ENCODE measurements around the gene CCDC188. TPM values are rescaled to one million over a fixed set of nuclear protein-coding genes. Genes with fewer than 3 reads are reported as not detected.

CCDC188 gene
- total RNA-seq, 2 experiments from 2014 or later: not detected

DNA sequence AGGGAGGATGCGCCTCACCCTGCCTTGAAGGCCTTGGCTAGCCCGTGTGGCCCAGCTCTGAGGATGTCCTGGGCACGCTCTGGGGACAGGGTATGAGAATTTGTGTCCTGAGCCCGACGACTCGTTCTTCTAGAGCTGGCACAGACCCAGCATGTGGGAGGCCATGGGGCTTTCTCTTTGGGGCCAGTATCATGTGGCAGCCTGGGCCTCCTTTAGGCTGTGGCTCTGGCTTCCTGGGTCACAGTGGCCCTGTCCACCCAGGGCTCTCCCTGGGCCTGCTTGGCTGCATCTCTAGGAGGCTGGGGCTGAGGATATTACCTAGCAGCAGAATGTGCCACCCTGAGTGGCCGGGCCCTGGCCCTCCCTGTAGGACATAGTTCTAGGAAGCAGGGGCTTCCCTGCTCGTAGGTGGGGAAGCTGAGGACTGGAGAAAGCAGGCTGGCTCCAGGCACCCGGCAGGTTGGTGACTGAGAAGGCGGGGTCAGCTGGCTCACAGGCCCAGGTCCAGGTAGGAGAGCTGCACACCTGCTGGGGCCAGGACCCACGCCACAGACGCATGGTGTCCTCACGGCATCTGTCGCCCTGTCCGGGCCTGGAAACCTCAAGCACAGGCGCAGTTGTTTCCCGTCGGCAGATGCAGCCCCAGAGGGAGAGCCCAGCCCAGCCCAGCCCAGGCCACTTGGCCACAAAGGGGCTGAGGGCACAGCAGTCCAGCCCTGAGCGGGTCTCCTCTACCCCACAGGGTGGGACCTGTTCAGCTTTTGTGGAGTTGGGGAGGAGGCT is 6.8 kb downstream of the CCDC188 start:
- no peaks in the 10 kb centered on the region for H3K27me3 ChIP-seq (ENCODE audit: control insufficient read depth in 1 of 2, insufficient read depth in 2 of 2, low read length in 2 of 2)
- Mint-ChIP-seq H3K4me1 (ENCODE audit: low read depth) (no peaks in the 10 kb centered on the region), H3K36me3 (ENCODE audit: low read depth) (peaks cover 3% of the 10 kb centered on the region), H3K9me3 (no peaks in the 10 kb centered on the region), H3K27ac (no peak overlapping the region), H3K4me3 (no peak overlapping the region), H3K27me3 (no peaks in the 10 kb centered on the region)
- ChIA-PET CTCF (no interaction called here), POLR2A (no interaction called here)
- DNase-seq (no peak), ATAC-seq (ENCODE audit: poor library complexity) (no peak)
- intact Hi-C loops (cut with DNase I, micrococcal nuclease): no loop called here
- H3K4me1 ChIP-seq (ENCODE audit: insufficient read depth, low read length): peaks cover 1% of the 10 kb centered on the region
- H3K9me3 ChIP-seq (ENCODE audit: control insufficient read depth in 1 of 2, insufficient read depth in 1 of 2, low read length in 2 of 2): no peaks in the 10 kb centered on the region
- peaks cover 10% of the 10 kb centered on the region for H3K36me3 ChIP-seq (ENCODE audit: insufficient read depth, low read length)
- H3K4me3 ChIP-seq (ENCODE audit: low read length): no peak overlapping the region
- TF ChIP-seq, protein P1, sequence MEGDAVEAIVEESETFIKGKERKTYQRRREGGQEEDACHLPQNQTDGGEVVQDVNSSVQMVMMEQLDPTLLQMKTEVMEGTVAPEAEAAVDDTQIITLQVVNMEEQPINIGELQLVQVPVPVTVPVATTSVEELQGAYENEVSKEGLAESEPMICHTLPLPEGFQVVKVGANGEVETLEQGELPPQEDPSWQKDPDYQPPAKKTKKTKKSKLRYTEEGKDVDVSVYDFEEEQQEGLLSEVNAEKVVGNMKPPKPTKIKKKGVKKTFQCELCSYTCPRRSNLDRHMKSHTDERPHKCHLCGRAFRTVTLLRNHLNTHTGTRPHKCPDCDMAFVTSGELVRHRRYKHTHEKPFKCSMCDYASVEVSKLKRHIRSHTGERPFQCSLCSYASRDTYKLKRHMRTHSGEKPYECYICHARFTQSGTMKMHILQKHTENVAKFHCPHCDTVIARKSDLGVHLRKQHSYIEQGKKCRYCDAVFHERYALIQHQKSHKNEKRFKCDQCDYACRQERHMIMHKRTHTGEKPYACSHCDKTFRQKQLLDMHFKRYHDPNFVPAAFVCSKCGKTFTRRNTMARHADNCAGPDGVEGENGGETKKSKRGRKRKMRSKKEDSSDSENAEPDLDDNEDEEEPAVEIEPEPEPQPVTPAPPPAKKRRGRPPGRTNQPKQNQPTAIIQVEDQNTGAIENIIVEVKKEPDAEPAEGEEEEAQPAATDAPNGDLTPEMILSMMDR (IDR thresholded peaks at IDR 0.05): no peak
- no peak overlapping the region for H3K27ac ChIP-seq (ENCODE audit: low read depth in 1 of 2, low read length in 2 of 2)

DNA sequence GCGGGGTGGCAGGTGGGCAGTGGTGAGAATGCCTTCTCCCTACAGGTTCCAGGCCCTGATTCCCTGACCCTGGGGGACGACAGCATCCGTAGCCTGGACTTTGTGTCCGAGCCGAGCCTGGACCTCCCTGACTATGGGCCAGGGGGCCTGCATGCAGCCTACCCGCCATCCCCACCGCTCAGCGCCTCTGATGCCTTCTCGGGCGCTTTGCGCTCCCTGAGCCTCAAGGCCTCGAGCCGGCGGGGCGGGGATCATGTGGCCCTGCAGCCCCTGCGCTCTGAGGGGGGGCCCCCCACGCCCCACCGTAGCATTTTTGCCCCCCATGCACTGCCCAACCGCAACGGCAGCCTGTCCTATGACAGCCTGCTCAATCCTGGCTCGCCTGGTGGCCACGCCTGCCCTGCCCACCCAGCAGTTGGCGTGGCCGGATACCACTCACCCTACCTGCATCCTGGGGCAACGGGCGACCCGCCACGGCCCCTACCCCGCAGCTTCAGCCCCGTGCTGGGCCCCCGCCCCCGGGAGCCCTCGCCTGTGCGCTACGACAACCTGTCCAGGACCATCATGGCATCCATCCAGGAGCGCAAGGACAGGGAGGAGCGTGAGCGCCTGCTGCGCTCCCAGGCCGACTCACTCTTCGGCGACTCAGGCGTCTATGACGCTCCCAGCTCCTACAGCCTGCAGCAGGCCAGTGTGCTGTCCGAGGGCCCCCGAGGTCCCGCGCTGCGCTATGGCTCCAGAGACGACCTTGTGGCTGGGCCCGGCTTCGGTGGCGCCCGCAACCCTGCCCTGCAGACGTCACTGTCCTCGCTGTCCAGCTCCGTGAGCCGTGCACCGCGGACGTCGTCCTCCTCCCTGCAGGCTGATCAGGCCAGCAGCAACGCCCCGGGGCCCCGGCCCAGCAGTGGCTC is 7.9 kb downstream of the CCDC188 start:
- Mint-ChIP-seq H3K9me3 (no peaks in the 10 kb centered on the region), H3K27me3 (no peaks in the 10 kb centered on the region), H3K27ac (no peak overlapping the region), H3K36me3 (ENCODE audit: low read depth) (peaks cover 3% of the 10 kb centered on the region), H3K4me1 (ENCODE audit: low read depth) (peaks cover 2% of the 10 kb centered on the region), H3K4me3 (no peak overlapping the region)
- ChIA-PET CTCF (no interaction called here), POLR2A (no interaction called here)
- DNase-seq: no peak
- intact Hi-C loops (cut with DNase I, micrococcal nuclease): no loop called here
- no peak for ATAC-seq (ENCODE audit: poor library complexity)
- no peaks in the 10 kb centered on the region for H3K27me3 ChIP-seq (ENCODE audit: control insufficient read depth in 1 of 2, insufficient read depth in 2 of 2, low read length in 2 of 2)
- H3K4me3 ChIP-seq (ENCODE audit: low read length): no peak overlapping the region
- H3K9me3 ChIP-seq (ENCODE audit: control insufficient read depth in 1 of 2, insufficient read depth in 1 of 2, low read length in 2 of 2): no peaks in the 10 kb centered on the region
- no peak overlapping the region for H3K27ac ChIP-seq (ENCODE audit: low read depth in 1 of 2, low read length in 2 of 2)
- TF ChIP-seq, protein P1 (IDR thresholded peaks at IDR 0.05): no peak
- peaks cover 10% of the 10 kb centered on the region for H3K36me3 ChIP-seq (ENCODE audit: insufficient read depth, low read length)
- peaks cover 4% of the 10 kb centered on the region for H3K4me1 ChIP-seq (ENCODE audit: insufficient read depth, low read length)

DNA sequence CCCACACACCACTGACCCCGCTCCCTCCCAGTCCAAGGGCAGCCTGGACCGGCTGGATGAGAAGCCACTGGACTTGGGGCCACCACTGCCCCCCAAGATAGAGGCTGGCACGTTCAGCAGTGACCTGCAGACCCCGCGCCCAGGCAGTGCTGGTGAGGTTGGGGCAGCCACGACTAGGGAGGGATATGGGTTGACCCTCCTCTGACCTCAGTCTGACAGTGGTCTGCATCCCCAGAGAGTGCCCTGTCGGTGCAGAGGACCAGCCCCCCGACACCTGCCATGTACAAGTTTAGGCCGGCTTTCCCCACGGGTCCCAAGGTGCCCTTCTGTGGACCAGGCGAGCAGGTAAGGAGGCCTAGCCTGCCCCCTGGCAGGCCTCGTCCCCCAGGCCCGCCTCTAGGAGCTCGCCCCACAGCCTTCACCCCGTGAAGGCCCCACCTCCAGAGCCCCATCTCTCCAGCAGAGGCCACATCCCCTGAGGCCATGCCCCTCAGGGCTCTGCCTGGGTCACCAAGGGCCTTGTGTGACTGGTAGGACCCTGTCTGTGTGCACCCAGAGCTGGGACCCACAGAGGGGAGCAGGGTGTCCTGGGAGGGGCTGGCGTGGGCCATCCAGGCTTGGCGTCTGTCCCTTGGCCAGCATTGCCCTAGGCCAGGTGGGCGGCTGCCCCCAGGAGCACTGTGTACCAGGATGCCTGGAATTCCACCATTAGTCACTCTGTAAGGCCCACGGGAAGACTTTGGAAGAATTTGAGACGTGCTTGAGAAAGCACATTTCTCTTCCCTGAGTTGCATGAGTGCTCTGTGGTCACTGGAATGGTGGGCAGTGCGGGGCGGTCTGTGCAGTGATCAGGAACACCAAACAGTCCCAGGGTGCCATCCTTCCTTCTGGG is 9.4 kb downstream of the CCDC188 start:
- TF ChIP-seq, protein P1 (IDR thresholded peaks at IDR 0.05): no peak
- H3K36me3 Mint-ChIP-seq (ENCODE audit: low read depth): peaks cover 3% of the 10 kb centered on the region
- ChIA-PET CTCF (no interaction called here), POLR2A (no interaction called here)
- no peaks in the 10 kb centered on the region for H3K9me3 ChIP-seq (ENCODE audit: control insufficient read depth in 1 of 2, insufficient read depth in 1 of 2, low read length in 2 of 2)
- no peak overlapping the region for H3K27ac Mint-ChIP-seq
- intact Hi-C loops (cut with DNase I, micrococcal nuclease): no loop called here
- H3K4me1 ChIP-seq (ENCODE audit: insufficient read depth, low read length): peaks cover 14% of the 10 kb centered on the region
- H3K9me3 Mint-ChIP-seq: no peaks in the 10 kb centered on the region
- peaks cover 10% of the 10 kb centered on the region for H3K4me1 Mint-ChIP-seq (ENCODE audit: low read depth)
- H3K27ac ChIP-seq (ENCODE audit: low read depth in 1 of 2, low read length in 2 of 2): no peak overlapping the region
- H3K36me3 ChIP-seq (ENCODE audit: insufficient read depth, low read length): peaks cover 10% of the 10 kb centered on the region
- no peak for DNase-seq
- H3K4me3 ChIP-seq (ENCODE audit: low read length): no peak overlapping the region
- H3K4me3 Mint-ChIP-seq: no peak overlapping the region
- ATAC-seq (ENCODE audit: poor library complexity): no peak
- no peaks in the 10 kb centered on the region for H3K27me3 Mint-ChIP-seq
- no peaks in the 10 kb centered on the region for H3K27me3 ChIP-seq (ENCODE audit: control insufficient read depth in 1 of 2, insufficient read depth in 2 of 2, low read length in 2 of 2)

All from CD4-positive, alpha-beta T cell (primary cell).